HepG2 (cell line): ENCODE measurements around the gene RPTOR. TPM values are rescaled to one million over a fixed set of nuclear protein-coding genes. Genes with fewer than 3 reads are reported as not detected.

Experiments used
- ATAC-seq: fragments of 200-7000 bp; cut with Tn5 transposase; 3 replicates; pipeline ENCODE4 v1.9.1; 2020; ENCODE audit warnings: mild to moderate bottlenecking, moderate library complexity
- BruUV-seq: library from RNA; stranded (reverse); fragments of 400-500 nt; replicated peaks from 2 replicates; lab custom pipeline; 2021; lab: Mats Ljungman, UMichigan
- CTCF ChIA-PET: fragments of 300-600 bp; formaldehyde crosslinking; extraction: SDS; loops from one replicate; lab custom pipeline; 2021; ENCODE audit warnings: low total read pairs, inconsistent platforms, low intra/inter-chr PET ratio; lab: Yijun Ruan, JAX
- POLR2A ChIA-PET: fragments of 350-600 bp; sonication (Branson Sonifier 250); formaldehyde crosslinking; loops from one replicate; lab custom pipeline; 2020; ENCODE audit warnings: antibody characterized with exemption, inconsistent platforms; lab: Yijun Ruan, JAX
- DNase-seq: peaks from one replicate; pipeline ENCODE4 v3.0.0-alpha.2; 2015; ENCODE audit warnings: low spot score
- FAIRE-seq: peaks from 3 replicates; lab custom pipeline; 2011; peaks lifted over from hg19 to GRCh38; lab: Jason Lieb, UNC
- H2AFZ ChIP-seq: one replicate; pipeline ENCODE4 v1.6.1; 2011; ENCODE audit warnings: low read length, inconsistent platforms
- H3K27ac ChIP-seq: fragments of 300-600 bp; 3 replicates; pipeline ENCODE4 v1.8.0; 2011; ENCODE audit warnings: mixed run types, mild to moderate bottlenecking, mixed read lengths, low read length, inconsistent platforms; ENCODE audit not compliant: insufficient read depth; ENCODE audit errors: extremely low read length
- H3K27me3 ChIP-seq, 2 experiments: fragments of 200-600 bp in 1 of 2; 2 replicates in 1 of 2; 3 replicates in 1 of 2; pipeline versions ENCODE4 v1.6.0 to v1.8.0; 2011; ENCODE audit warnings: low read length in 2 of 2, mild to moderate bottlenecking in 2 of 2, moderate library complexity in 2 of 2, inconsistent platforms in 1 of 2; ENCODE audit not compliant: insufficient read depth in 2 of 2, control insufficient read depth in 1 of 2
- H3K36me3 ChIP-seq, 2 experiments: fragments of 200-600 bp in 1 of 2; replicated peaks in 1 of 2; 2 replicates in 1 of 2; 3 replicates in 1 of 2; pipeline versions ENCODE4 v1.5.1 to v1.8.0; 2011; ENCODE audit warnings: low read length in 2 of 2, inconsistent platforms in 1 of 2; ENCODE audit not compliant: insufficient read depth in 2 of 2, control insufficient read depth in 1 of 2
- H3K4me1 ChIP-seq: 2 replicates; pipeline ENCODE4 v1.5.1; 2012; ENCODE audit warnings: low read length, inconsistent platforms; ENCODE audit not compliant: insufficient read depth
- H3K4me2 ChIP-seq: 2 replicates; pipeline ENCODE4 v1.6.0; 2011; ENCODE audit warnings: low read depth, low read length, inconsistent platforms
- H3K4me3 ChIP-seq, 3 experiments: fragments of 200-600 bp in 1 of 3; sonication (generic), shearing (Covaris generic) in 1 of 3; replicated peaks in 1 of 3; 2 replicates each; pipeline ENCODE4 v1.5.1; 2011 to 2016; ENCODE audit warnings: low read length in 3 of 3, inconsistent platforms in 2 of 3, low read depth in 2 of 3, mild to moderate bottlenecking in 2 of 3, control low read depth in 1 of 3, mixed read lengths in 1 of 3; ENCODE audit not compliant: insufficient read depth in 1 of 3
- H3K79me2 ChIP-seq: one replicate; pipeline ENCODE4 v1.6.1; 2011; ENCODE audit warnings: low read length, inconsistent platforms; ENCODE audit not compliant: insufficient read depth
- H3K9ac ChIP-seq: 2 replicates; pipeline ENCODE4 v1.6.0; 2011; ENCODE audit warnings: mild to moderate bottlenecking, low read depth, low read length, inconsistent platforms; ENCODE audit not compliant: insufficient read depth
- H3K9me3 ChIP-seq: 2 replicates; pipeline ENCODE4 v1.5.1; 2012; ENCODE audit warnings: mild to moderate bottlenecking, low read length
- H4K20me1 ChIP-seq: 2 replicates; pipeline ENCODE4 v1.6.0; 2011; ENCODE audit warnings: inconsistent platforms, mild to moderate bottlenecking, low read length, moderate library complexity; ENCODE audit not compliant: insufficient read depth
- FOSL1 ChIP-seq: sonication (generic); formaldehyde crosslinking; IDR thresholded peaks from 2 replicates; pipeline ENCODE4 v1.9.0; 2021; ENCODE audit warnings: missing genetic modification reagents, borderline replicate concordance
- MEIS2 ChIP-seq: sonication (generic); formaldehyde crosslinking; IDR thresholded peaks from 2 replicates; pipeline ENCODE4 v1.9.0; 2021; ENCODE audit warnings: mild to moderate bottlenecking, missing genetic modification reagents
- NR1H2 ChIP-seq: sonication (generic); formaldehyde crosslinking; IDR thresholded peaks from 2 replicates; pipeline ENCODE4 v1.8.1; 2022; ENCODE audit warnings: low read depth, missing genetic modification reagents, borderline replicate concordance
- NR2F6 ChIP-seq, 2 experiments: IDR thresholded peaks; 2 replicates each; pipeline ENCODE4 v1.6.1; 2016; ENCODE audit warnings: antibody characterized with exemption in 1 of 2, mild to moderate bottlenecking in 1 of 2
- ZNF12 ChIP-seq: sonication (generic); formaldehyde crosslinking; IDR thresholded peaks from 2 replicates; pipeline ENCODE4 v1.5.0; 2020; ENCODE audit warnings: missing genetic modification reagents
- ZNF251 ChIP-seq: sonication (generic); formaldehyde crosslinking; IDR thresholded peaks from 2 replicates; pipeline ENCODE4 v1.9.0; 2021; ENCODE audit warnings: mild to moderate bottlenecking, missing genetic modification reagents
- ZNF3 ChIP-seq: IDR thresholded peaks from 2 replicates; pipeline ENCODE4 v1.7.0; 2017; ENCODE audit warnings: inconsistent platforms
- ZSCAN12 ChIP-seq: sonication (generic); formaldehyde crosslinking; IDR thresholded peaks from 2 replicates; pipeline ENCODE4 v1.9.0; 2021; ENCODE audit warnings: mild to moderate bottlenecking, missing genetic modification reagents
- WGBS: methylation state at CpG from one replicate; pipeline ENCODE4 v1.1.6; 2017; ENCODE audit warnings: low lambda C conversion rate; 5-methylcytosine and 5-hydroxymethylcytosine counted together
- in situ Hi-C: cut with HindIII; loops from 2 replicates; pipeline ENCODE4 v1.10.0; 2017; ENCODE audit warnings: low pct_unique_long_range_greater_than_20kb; ENCODE audit not compliant: extremely low pct_ligation_motif_present
- intact Hi-C: fragments of 100-400 bp; cut with micrococcal nuclease; formaldehyde crosslinking; loops from one replicate; pipeline ENCODE4 v1.10.0; 2022; ENCODE audit not compliant: unreplicated experiment
- polyA plus RNA-seq, 8 experiments: library from polyadenylated mRNA; depleted of rRNA in 3 of 8; stranded (reverse) in 7 of 8; unstranded in 1 of 8; fragments of >200 nt; fragmentation: Illumina TruSeq in 4 of 8; extraction: Trizol in 4 of 8; gene quantifications; 2 replicates each; pipeline versions ENCODE4 v1.2.1 to v1.2.3, GENCODE V29; 2011 to 2016; ENCODE audit warnings: low read depth in 4 of 8, missing spikeins in 1 of 8, mixed read lengths in 1 of 8; ENCODE audit not compliant: insufficient read depth in 1 of 8
- total RNA-seq, 5 experiments: library from RNA; depleted of rRNA; stranded (reverse); fragments of >200 nt; fragmentation: Illumina TruSeq; extraction: Trizol; gene quantifications; 2 replicates each; pipeline ENCODE4 v1.2.3, GENCODE V29; 2016; ENCODE audit warnings: low read depth in 1 of 5
- TF ChIP-seq, protein P1 (sequence below): sonication (generic); formaldehyde crosslinking; IDR thresholded peaks from 2 replicates; pipeline ENCODE4 v1.8.0; 2022; ENCODE audit warnings: mild to moderate bottlenecking, missing genetic modification reagents, borderline replicate concordance

Gene RPTOR
- total and polyA plus RNA-seq, 2 of the 13 experiments (the other 11 are each of a cell fraction or from before 2014, with no cell fraction given), result 6.6 to 25.3 TPM

- no peak overlapping the region for H2AFZ ChIP-seq
- FAIRE-seq, result no peak
- no TSS peak for BruUV-seq
- no peaks in the 10 kb centered on the region for H3K27me3 ChIP-seq
- no peak for TF ChIP-seq ZSCAN12
- no peak for TF ChIP-seq NR2F6 (IDR thresholded peaks at IDR 0.05)
- TF ChIP-seq NR2F6 (CRISPR knock-in tag; IDR thresholded peaks at IDR 0.05), result no peak
- TF ChIP-seq FOSL1 (CRISPR knock-in tag), result no peak
- no peak for TF ChIP-seq NR1H2 (CRISPR knock-in tag)
- intact Hi-C loops, result no loop called here
- DNase-seq, result no peak
- ChIA-PET CTCF (no interaction called here), POLR2A (no interaction called here)
- peaks cover 10 to 12% of the 10 kb centered on the region in 2 experiments; a peak in 3 of 5 replicates for H3K36me3 ChIP-seq
- H3K4me1 ChIP-seq, result peaks cover 12% of the 10 kb centered on the region
- no peak for ATAC-seq
- 97% methylated on average over 7 of the region's 7 CpGs for WGBS
- H3K79me2 ChIP-seq, result no peaks in the 10 kb centered on the region
- no peak overlapping the region for H3K9ac ChIP-seq
- no peaks in the 10 kb centered on the region for H3K9me3 ChIP-seq
- no peak overlapping the region for H3K27ac ChIP-seq
- H3K4me3 ChIP-seq, result no peak overlapping the region
- H4K20me1 ChIP-seq, result no peaks in the 10 kb centered on the region
- in situ Hi-C loops, result no loop called here
- no peak overlapping the region for H3K4me2 ChIP-seq
Measured at GRCh38 chr17:80869481-80870145, 325.0 kb downstream of the RPTOR start.

GRCh38 chr17:80870401-80870800, 325.8 kb downstream of the RPTOR start:
- in situ Hi-C loops (no loop called here), intact Hi-C loops (no loop called here)
- no peak overlapping the region for H3K27ac ChIP-seq
- no peaks in the 10 kb centered on the region for H4K20me1 ChIP-seq
- H3K4me3 ChIP-seq, result no peak overlapping the region
- peaks cover 12% of the 10 kb centered on the region for H3K4me1 ChIP-seq
- no peak overlapping the region for H3K4me2 ChIP-seq
- H3K9ac ChIP-seq, result no peak overlapping the region
- CTCF ChIA-PET, result no interaction called here
- POLR2A ChIA-PET, result no interaction called here
- TF ChIP-seq ZNF251 (CRISPR knock-in tag) (no peak), MEIS2 (no peak), ZNF12 (CRISPR knock-in tag) (no peak), ZNF3 (CRISPR knock-in tag) (no peak)
- TF ChIP-seq, protein P1, sequence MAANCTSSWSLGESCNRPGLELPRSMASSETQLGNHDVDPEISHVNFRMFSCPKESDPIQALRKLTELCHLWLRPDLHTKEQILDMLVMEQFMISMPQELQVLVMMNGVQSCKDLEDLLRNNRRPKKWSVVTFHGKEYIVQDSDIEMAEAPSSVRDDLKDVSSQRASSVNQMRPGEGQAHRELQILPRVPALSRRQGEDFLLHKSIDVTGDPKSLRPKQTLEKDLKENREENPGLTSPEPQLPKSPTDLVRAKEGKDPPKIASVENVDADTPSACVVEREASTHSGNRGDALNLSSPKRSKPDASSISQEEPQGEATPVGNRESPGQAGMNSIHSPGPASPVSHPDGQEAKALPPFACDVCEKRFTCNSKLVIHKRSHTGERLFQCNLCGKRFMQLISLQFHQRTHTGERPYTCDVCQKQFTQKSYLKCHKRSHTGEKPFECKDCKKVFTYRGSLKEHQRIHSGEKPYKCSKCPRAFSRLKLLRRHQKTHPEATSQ, result no peak
- no TSS peak for BruUV-seq
- H2AFZ ChIP-seq, result no peak overlapping the region
- no peaks in the 10 kb centered on the region for H3K27me3 ChIP-seq
- H3K36me3 ChIP-seq, result peaks cover 14 to 16% of the 10 kb centered on the region in 2 experiments; a peak in 3 of 5 replicates
- H3K9me3 ChIP-seq, result no peaks in the 10 kb centered on the region
- no peak for ATAC-seq
- WGBS, result 91% methylated on average over 8 of the region's 8 CpGs
- DNase-seq, result no peak
- H3K79me2 ChIP-seq, result no peaks in the 10 kb centered on the region
- no peak for FAIRE-seq
